NCI-H2196 (cell line): ENCODE results near the gene BLOC1S1.

Experiments used
- DNase-seq: peaks from one replicate; lab custom pipeline; 2025; ENCODE audit not compliant: unreplicated experiment; lab: John Stamatoyannopoulos, UW

Gene BLOC1S1

GRCh38 chr12:55708695-55709233 is 7.1 kb upstream of the BLOC1S1 start:
- no peak for DNase-seq

- DNase-seq: no peak
Observed at GRCh38 chr12:55711786-55712553, 3.9 kb upstream of the BLOC1S1 start.

DNA sequence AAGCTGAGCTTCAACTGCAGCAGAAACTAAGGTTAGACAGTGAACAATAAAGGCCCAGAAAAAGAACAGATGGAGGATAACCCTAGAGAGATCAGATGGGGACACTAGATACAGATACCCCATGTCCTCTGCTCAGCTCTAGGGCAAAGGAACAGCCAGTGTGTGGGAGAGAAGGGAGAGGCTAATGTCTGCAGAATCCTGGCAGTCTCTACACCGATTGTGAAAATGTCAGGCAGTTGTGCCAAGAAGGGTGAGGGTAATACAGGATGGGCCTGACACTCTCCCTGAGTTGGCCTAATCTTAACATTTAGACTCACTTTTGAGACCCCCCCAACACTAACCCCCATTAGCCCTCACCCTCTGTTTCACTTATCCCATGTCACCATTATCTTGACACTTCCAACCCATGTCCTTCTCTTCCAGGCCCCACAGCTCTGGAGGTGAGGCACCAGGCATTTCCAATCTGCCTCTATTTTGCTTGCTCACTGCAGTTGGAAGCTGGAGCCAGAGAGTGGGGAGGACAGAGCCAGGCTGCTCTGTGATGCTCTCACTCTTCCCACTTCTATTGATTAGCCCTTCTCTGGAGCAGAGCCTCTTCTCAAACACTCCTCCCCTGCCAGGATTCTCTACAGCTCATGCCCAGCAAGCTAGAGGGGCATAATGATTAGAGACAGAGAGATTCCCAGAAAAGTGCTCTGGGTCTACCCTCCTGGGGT is 3.0 kb upstream of the BLOC1S1 start:
- DNase-seq: no peak

GRCh38 chr12:55713721-55714120 is 2.1 kb upstream of the BLOC1S1 start:
- no peak for DNase-seq

DNA sequence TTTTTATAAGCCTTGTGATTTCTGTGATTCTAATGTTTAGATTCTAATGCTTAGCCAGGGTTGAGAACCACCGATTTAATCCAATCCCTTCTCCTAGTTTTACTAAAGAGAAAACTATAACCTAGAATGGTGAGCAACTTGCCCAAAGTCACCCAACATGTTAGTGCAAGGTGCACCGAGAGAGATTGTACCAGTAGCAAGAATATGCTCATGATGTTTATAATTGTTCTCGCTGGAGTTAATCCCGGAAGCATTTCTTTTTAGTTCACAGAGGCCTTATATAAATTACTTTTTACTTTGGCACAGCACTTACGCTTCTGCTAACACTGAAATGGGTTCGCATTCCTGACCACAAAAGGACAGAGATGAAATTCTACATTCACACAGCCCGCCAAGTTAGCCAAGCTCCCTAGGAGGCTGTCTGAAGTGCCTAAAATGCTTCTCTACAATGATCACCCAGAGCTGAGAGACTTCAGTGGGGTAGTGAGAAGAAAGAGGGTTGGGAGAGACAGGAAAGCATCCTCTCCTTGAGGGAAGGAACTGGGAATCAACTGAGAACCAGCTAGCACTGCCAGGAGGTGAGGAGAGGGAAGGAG is 579 bp upstream of the BLOC1S1 start:
- no peak for DNase-seq

DNA sequence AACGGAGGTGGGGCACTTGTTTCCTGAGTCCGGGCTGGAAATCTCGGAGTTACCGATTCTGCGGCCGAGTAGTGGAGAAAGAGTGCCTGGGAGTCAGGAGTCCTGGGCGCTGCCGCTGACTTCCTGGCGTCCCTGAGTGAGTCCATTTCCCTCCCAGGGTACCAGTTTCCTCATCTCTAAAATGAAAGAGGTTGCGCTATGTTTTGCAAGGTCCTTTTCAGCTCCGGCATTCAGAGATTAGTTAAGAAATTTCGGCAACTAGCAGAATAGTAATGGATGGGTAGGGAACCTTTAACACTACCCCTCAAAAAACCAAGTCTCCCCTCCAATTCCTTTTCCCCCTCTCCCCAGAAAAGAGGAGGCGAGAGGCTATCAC is 724 bp downstream of the BLOC1S1 start:
- DNase-seq: no peak

DNA sequence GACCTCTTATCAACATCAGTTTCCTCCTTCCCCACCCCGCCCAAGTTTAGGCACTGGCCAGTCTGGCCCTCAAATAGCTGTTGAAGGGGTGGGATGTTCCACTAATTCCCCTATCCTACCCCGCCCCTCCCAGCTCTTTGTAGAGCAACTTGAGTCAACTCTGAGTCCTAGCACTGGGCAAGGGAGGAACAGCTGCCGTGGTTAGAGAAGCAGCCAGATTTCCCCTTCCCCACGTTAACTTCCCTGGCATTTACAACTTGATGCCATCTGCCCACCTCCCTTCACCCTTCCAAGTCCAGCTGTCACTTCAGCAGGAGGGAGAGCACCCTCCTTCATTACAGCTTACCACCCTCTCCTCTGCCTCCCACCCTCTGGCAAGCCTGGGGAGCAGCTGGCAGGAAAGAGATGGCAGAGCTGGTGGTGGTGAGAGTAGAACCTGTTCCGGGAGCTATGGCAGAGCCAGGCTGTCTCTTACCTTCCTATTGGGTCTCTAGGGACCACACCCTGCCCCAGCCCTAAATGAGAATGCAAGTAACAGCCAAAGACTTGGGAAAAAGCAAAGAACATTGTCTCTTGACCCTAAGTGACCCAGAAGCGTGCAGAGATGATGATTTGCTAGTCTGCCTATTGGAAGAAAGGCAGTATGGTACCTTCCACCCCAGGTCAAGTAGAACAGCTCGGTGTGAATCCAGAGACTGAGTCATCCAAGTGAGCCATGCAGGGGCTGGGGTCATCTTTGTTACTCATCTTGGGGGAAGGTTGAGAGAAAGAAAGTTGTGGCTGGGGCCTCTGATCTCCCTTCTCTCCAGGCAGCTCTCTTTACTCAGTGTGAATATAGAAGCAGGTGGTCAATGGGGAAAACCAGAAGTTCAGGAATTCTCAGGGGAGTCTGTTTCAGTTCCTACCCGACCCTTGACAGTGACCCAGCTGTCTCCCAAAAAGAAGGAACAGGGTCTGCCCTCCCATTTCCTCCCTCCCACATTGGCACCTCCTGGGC is 1.5 kb downstream of the BLOC1S1 start:
- no peak for DNase-seq

- no peak for DNase-seq
Observed at GRCh38 chr12:55718015-55718414, 2.2 kb downstream of the BLOC1S1 start.

DNA sequence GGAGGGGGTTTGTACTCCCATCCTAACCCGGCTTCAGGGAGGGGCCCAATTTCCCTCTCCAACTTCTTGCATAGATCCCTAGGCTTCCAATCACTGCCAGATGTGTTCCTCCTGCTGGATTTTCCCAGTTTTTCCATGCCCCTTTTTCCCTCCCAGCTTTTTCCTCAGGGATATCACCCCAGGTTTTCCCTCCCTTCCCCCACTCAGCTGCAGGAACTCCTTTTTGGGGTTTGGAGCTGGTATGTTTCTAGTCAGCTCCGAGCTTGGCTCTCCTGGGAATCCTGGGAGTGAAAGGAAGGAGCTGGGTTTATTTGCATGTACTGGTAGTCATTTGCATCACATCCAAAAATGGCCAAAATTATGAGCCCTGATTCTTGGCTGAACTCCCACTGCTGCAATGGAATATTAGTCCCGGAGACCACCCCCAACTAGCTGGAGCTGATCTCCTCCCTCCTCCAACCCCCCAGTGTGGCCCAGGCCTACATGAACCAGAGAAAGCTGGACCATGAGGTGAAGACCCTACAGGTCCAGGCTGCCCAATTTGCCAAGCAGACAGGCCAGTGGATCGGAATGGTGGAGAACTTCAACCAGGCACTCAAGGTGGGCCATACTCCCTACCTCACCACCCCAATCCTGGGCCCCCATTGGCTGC is 2.9 kb downstream of the BLOC1S1 start:
- no peak for DNase-seq

DNA sequence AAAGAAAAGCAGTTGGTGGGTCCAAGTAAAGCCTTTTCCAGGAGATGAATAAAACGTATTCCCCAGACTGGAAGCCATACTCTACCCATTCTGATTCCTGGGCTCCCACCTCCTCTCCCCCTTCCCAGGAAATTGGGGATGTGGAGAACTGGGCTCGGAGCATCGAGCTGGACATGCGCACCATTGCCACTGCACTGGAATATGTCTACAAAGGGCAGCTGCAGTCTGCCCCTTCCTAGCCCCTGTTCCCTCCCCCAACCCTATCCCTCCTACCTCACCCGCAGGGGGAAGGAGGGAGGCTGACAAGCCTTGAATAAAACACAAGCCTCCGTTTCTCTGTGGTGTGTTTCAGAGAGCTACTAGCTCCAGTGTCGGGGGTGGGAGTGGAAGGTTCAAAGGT is 3.5 kb downstream of the BLOC1S1 start:
- DNase-seq: no peak

DNA sequence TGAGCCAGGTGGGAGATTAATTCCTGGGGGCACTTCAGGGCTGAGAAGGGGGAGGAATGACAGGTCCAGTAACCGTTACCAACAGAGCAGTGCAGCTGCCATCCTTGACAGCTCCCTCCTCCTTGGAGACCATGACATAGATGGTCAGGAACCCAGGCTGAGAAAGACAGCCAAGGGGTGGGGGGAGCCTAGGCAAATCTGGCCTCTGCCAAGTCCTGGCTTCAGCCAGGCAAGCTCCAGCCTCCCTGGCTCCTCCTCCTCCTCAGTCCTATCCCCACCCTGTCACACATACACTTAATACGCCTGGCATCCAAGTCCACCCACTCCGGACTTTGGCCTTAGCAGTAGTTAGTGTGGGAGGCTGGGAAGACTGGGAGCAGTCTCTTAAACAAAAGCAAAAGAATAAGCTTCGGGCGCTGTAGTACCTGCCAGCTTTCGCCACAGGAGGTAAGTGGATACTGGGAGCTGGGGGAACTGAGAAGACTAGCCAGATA is 4.3 kb downstream of the BLOC1S1 start, which contains the start of gene RDH5:
RDH5 (plus strand) TSS at position 323 of the 494 bp plus-strand sequence. CDS start 792 bp downstream, outside the sequence.
- DNase-seq: no peak

- DNase-seq: peak; percentile 87
Observed at GRCh38 chr12:55720894-55721444, 5.1 kb downstream of the BLOC1S1 start.

DNA sequence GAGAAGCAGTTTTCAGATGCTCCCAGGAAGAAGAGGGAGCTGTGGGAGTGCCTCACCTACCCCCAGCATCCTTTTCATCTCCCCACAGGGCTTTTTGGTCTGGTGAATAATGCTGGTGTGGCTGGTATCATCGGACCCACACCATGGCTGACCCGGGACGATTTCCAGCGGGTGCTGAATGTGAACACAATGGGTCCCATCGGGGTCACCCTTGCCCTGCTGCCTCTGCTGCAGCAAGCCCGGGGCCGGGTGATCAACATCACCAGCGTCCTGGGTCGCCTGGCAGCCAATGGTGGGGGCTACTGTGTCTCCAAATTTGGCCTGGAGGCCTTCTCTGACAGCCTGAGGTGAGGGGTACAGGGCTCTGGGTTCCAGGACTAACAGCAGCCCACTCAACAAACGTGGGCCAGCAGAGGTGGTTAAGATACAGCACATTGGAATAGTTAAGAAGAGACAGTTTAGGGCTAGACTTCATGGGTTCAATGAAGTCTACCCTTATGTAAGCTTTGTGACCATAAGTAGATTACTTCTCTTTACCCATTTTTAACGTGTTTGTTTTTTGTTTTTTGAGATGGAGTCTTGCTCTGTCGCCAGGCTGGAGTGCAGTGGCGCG is 5.9 kb downstream of the BLOC1S1 start:
- no peak for DNase-seq

DNA sequence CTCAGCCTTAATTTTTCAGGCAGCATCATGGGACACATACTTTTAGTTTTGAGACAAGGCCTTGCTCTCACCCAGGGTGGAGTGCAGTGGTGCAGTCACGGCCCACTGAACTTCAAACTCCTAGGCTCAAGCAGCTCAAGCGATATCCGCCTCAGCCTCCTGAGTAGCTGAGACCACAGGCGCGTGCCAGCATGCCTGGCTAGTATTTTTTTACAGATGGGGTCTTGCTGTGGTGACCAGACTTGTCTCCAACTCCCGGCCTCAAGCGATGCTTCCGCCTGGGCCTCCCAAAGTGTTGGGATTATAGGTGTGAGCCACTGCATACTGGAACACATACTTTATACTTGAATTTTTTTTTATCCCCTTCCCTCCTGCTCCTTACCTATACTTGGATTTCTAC is 7.1 kb downstream of the BLOC1S1 start:
- DNase-seq: no peak

DNA sequence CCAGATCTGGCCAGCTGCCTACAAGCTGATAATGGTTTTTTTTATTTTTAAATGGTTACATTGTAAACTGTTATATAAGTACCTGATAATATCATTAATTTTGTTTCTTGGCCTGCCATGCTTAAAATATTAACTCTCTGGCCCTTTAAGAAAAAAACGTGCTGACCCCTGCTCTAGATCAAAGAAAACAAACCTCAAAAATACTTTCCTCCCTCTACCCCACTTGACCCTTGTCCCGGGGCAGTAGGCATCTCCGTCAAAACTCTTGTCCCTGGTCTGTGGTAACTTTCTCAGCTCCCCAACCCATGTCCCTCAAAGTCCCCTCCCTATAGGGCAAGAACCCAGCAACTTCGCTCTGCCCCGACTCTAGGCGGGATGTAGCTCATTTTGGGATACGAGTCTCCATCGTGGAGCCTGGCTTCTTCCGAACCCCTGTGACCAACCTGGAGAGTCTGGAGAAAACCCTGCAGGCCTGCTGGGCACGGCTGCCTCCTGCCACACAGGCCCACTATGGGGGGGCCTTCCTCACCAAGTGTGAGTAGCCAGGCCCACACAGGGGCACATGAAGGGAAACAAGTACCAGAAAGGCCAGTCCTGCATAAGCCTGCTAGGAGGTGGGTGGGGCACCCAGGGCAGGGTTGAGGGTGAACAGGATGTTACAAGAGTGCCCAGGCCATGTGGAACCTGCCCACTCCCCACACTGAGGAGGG is 7.8 kb downstream of the BLOC1S1 start:
- DNase-seq: no peak

DNA sequence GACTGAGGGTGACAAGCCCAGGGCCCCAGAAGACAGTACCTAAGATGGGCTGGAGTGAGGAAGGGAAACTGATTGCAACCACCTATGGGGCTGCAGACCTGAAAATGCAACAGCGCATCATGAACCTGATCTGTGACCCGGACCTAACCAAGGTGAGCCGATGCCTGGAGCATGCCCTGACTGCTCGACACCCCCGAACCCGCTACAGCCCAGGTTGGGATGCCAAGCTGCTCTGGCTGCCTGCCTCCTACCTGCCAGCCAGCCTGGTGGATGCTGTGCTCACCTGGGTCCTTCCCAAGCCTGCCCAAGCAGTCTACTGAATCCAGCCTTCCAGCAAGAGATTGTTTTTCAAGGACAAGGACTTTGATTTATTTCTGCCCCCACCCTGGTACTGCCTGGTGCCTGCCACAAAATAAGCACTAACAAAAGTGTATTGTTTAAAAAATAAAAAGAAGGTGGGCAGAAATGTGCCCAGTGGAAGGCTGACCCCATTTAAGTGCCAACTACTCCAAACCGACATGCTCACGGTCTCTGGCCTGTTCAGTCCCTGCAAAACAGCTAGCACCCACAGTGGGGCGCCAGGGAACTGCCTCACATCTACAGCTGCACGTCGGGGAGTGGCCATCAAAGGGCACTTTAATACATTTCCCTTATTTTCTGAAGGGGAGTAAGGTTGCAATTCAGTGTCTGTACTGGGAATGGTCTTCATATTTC is 8.5 kb downstream of the BLOC1S1 start:
- peak; percentile 69 for DNase-seq

DNA sequence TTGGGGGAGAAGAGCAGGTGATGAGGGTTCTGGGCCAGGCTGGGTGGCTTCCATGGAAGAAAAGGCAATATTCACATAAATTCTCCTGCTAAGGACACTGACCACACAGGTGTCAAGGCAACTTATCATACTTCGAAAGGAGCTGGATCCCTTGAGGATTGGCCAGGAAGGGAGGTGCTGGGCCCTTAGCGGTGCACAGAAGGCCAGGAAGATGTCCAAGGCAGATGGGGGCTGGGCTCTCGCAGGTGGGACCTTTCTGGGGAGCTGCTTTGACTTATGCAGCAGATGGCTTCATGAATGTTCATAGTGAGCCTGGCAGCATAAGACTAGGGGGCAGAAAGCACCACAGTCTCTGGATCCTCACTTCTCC is 9.1 kb downstream of the BLOC1S1 start:
- DNase-seq: no peak

DNA sequence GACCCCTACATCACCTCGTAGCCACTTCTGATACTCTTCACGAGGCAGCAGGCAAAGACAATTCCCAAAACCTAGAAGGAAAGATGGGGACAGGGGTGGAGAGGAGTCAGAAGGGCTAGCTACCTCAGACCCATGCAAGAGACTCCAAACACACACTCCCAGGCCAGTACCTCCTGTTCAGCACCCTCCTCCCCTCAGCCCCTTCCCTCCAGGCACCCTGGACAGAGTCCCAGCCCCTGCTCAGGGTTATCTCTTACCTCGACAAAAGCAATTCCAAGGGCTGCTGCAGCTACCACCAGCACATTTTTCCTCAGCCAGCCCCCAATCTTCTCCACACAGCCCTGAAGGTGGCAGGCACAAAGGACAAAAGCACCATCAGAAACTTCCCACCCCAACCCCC is 9.7 kb downstream of the BLOC1S1 start:
- no peak for DNase-seq
